ENCODE measurements around the gene MARCHF10.

MARCHF10 gene

DNA sequence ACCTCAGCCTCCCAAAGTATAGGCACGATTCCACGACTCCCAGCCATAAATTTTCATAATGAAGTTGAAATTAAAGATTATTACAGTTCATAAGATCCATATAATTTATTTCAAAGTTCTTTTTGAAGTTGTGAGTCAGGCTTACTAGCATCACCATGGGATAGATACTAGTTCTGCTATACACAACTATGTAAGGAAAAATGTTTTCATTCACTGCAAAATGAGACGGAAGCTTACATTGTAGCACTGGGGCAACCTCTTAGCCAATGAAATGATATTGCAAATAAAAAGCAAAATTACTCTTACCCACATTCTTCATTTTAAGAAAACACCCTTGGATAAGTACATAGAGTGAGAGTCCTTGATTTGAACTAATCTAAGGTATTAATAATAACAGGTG lies 18.8 kb upstream of the MARCHF10 start:
- ChIA-PET POLR2A (ENCODE audit: low non-redundant PET) (no interaction called here), CTCF (no interaction called here)
- H3K27ac ChIP-seq, result 0 out of 2 replicates have a peak overlapping the region, but pooled peaks have one; percentile 33
- no peak for DNase-seq (ENCODE audit: low spot score)
- no peak for TF ChIP-seq CTCF (conservative IDR thresholded peaks at IDR 0.05; ENCODE audit: low read depth)

- POLR2A ChIA-PET (ENCODE audit: low non-redundant PET), result interaction anchor here (0.6 kb wide), 1 partner anchor 70 kb away, joined by 3 read pairs; no protein-coding TSS in a partner anchor
- peak overlapping the region; percentile 95 for H3K27ac ChIP-seq
- no peak for TF ChIP-seq CTCF (conservative IDR thresholded peaks at IDR 0.05; ENCODE audit: low read depth)
- DNase-seq (ENCODE audit: low spot score), result no peak
- CTCF ChIA-PET, result interaction anchor here (0.7 to 0.8 kb wide), 2 partner anchors 144 to 522 kb away, joined by 6 read pairs; no protein-coding TSS in a partner anchor
These were observed 17.1 kb upstream of the MARCHF10 start for GRCh38 chr17:62825182-62825581.

DNA sequence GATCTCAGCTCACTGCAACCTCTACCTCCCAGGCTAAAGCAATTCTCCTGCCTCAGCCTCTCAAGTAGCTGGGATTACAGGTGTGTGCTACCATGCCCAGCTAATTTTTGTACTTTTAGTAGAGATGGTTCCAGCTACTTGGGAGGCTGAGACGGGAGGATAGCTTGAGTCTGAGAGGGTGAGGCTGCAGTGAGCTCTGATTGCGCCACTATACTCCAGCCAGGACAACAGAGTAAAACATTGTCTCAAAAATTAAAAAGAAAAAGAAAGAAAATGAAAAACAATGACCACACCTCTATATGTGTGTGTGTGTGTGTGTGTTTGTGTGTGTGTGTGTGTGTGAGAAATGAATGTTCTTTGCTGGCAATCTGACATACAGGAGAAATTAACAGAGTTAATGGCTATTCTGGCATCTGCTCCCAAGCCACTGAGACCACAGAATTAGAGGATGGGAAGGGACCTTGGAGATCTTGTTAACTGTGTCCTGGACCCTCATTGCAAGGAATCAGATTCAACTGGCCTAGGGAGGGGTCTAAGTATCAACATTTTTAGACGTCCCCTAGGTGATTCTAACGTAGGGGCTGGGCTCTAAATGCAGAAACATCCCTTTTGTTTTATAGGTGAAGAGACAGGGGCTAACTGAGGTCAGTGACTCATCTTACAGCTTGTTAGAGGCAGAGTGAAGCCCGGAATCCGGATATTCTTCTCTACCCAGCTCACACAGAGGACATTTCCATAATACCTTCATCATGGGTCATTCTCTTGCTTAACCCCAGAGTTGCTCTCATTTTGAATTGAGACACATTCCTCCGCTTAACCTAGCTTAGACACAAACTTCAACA lies 16.4 kb upstream of the MARCHF10 start:
- ChIA-PET POLR2A (ENCODE audit: low non-redundant PET) (interaction anchor here (0.6 kb wide), 1 partner anchor 71 kb away, joined by 3 read pairs; no protein-coding TSS in a partner anchor), CTCF (interaction anchor here (0.7 kb wide), 1 partner anchor 523 kb away, joined by 6 read pairs; no protein-coding TSS in a partner anchor)
- peak; percentile 94 for DNase-seq (ENCODE audit: low spot score)
- H3K27ac ChIP-seq, result peak overlapping the region; percentile 95
- no peak for TF ChIP-seq CTCF (conservative IDR thresholded peaks at IDR 0.05; ENCODE audit: low read depth)

- H3K27ac ChIP-seq, result peak overlapping the region; percentile 95
These were observed 15.2 kb upstream of the MARCHF10 start for GRCh38 chr17:62823111-62823893.

DNA sequence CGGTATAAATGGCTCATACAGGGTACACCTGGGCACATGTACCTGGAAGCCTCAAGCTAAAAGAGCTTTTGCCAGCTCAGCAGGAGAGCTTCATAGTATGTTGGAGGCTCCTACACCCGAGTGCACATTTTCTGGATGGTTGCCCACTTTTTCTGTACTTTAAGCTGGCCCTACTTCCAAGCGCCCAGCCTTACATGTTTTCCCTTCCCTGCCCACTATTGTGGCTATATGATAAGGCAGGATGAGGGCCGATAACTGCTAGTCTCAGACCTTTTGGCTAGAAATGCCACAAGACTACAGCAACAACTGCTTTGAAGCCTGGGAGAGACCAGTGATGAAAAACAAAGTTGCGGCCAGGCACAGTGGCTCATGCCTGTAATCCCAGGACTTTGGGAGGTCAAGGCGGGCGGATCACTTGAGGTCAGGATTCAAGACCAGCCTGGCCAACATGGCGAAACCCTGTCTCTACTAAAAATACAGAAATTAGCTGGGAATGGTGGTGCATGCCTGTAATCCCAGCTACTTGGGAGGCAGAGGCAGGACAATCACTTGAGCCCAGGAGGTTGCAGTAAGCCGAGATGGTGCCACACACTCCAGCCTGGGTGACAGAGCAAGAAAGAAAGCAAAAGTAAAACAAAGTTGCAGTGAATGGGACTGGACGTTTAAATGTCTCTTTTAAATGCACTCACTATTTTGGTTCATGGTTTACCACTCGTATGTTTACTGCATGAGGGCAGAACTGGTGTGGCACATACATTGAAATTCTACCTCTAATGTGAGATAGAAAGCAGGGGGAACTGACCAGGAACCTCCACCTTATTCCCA lies 14.2 kb upstream of the MARCHF10 start:
- POLR2A ChIA-PET (ENCODE audit: low non-redundant PET), result no interaction called here
- CTCF ChIA-PET, result no interaction called here
- peak overlapping the region; percentile 95 for H3K27ac ChIP-seq
- no peak for DNase-seq (ENCODE audit: low spot score)
- TF ChIP-seq CTCF (conservative IDR thresholded peaks at IDR 0.05; ENCODE audit: low read depth), result no peak

More at GRCh38 chr17:62823111-62823893, 15.2 kb upstream of the MARCHF10 start:
- no peak for TF ChIP-seq CTCF (conservative IDR thresholded peaks at IDR 0.05; ENCODE audit: low read depth)
- ChIA-PET POLR2A (ENCODE audit: low non-redundant PET) (no interaction called here), CTCF (no interaction called here)
- no peak for DNase-seq (ENCODE audit: low spot score)
